ENCODE results near the gene C1QTNF7.

C1QTNF7 gene

GRCh38 chr4:15385928-15386327, 41.9 kb upstream of the C1QTNF7 start:
- Histone ChIP-seq H3K4me1 (ENCODE audit: control insufficient read depth, insufficient read depth, low read length) (no peaks in the 10 kb centered on the region), H3K27ac (ENCODE audit: extremely low read depth, low read depth, low read length) (no peak overlapping the region), H3K4me3 (ENCODE audit: low read depth, low read length) (no peak overlapping the region), H3K36me3 (ENCODE audit: control insufficient read depth in 2 of 2, insufficient read depth in 1 of 2, low read length in 2 of 2) (no peaks in the 10 kb centered on the region), H3K9me3 (ENCODE audit: control insufficient read depth, insufficient read depth, low read depth, low read length) (no peaks in the 10 kb centered on the region)
- CTCF ChIA-PET = interaction anchor here (1.3 kb wide), 1 partner anchor 8 kb away, joined by 3 read pairs; no protein-coding TSS in a partner anchor
- POLR2A ChIA-PET = no interaction called here
- TF ChIP-seq ZNF529 (tag by site-specific recombination; IDR thresholded peaks at IDR 0.05; ENCODE audit: insufficient replicate concordance) (no peak), ZNF664 (tag by site-specific recombination; IDR thresholded peaks at IDR 0.05) (no peak), ZNF654 (tag by site-specific recombination; IDR thresholded peaks at IDR 0.05; ENCODE audit: low read depth) (no peak), ZNF600 (tag by site-specific recombination; IDR thresholded peaks at IDR 0.05) (no peak), ZNF626 (tag by site-specific recombination; IDR thresholded peaks at IDR 0.05) (no peak), ZNF521 (tag by site-specific recombination; IDR thresholded peaks at IDR 0.05) (no peak), ZBTB11 (tag by site-specific recombination; conservative IDR thresholded peaks at IDR 0.05; ENCODE audit: low read depth) (no peak), TSHZ1 (tag by site-specific recombination; IDR thresholded peaks at IDR 0.05; ENCODE audit: borderline replicate concordance) (no peak), ZNF169 (tag by site-specific recombination; IDR thresholded peaks at IDR 0.05) (no peak), ZSCAN23 (tag by site-specific recombination; IDR thresholded peaks at IDR 0.05) (no peak), ZNF660 (tag by site-specific recombination; IDR thresholded peaks at IDR 0.05) (no peak), ZNF138 (tag by site-specific recombination; IDR thresholded peaks at IDR 0.05; ENCODE audit: borderline replicate concordance) (no peak), ZNF274 (IDR thresholded peaks at IDR 0.05; ENCODE audit: low read length) (no peak), ZNF274 (tag by site-specific recombination; IDR thresholded peaks at IDR 0.05; ENCODE audit: borderline replicate concordance) (no peak), ZNF302 (tag by site-specific recombination; IDR thresholded peaks at IDR 0.05; ENCODE audit: low read depth) (no peak), ZNF585B (tag by site-specific recombination; IDR thresholded peaks at IDR 0.05) (no peak), ZNF362 (tag by site-specific recombination; IDR thresholded peaks at IDR 0.05) (no peak), ZNF114 (tag by site-specific recombination; IDR thresholded peaks at IDR 0.05) (no peak), ZBTB20 (tag by site-specific recombination; IDR thresholded peaks at IDR 0.05) (no peak), ZNF549 (tag by site-specific recombination; IDR thresholded peaks at IDR 0.05) (no peak), ZNF792 (tag by site-specific recombination; IDR thresholded peaks at IDR 0.05) (no peak)
